Measurements from ENCODE around the gene SENP7. TPM values are rescaled to one million over a fixed set of nuclear protein-coding genes. Genes with fewer than 3 reads are reported as not detected.

Gene SENP7
- total and polyA plus RNA-seq, 2 experiments from 2014 or later: 5.0 to 9.0 TPM

- Mint-ChIP-seq H3K36me3 (ENCODE audit: low read depth) (peaks cover 38% of the 10 kb centered on the region), H3K27ac (no peak overlapping the region), H3K4me3 (no peak overlapping the region), H3K4me1 (peaks cover 17% of the 10 kb centered on the region; the same call in 2 of the 3 replicates), H3K27me3 (ENCODE audit: insufficient read depth, low read depth, poor library complexity) (peaks cover 3% of the 10 kb centered on the region), H3K9me3 (peaks cover 58% of the 10 kb centered on the region)
- no peaks in the 10 kb centered on the region for H3K27me3 ChIP-seq (ENCODE audit: insufficient read depth)
- H3K79me2 ChIP-seq (replicated peaks; ENCODE audit: insufficient read depth): no peaks in the 10 kb centered on the region
- TF ChIP-seq CREB1 (CRISPR knock-in tag; IDR thresholded peaks at IDR 0.05; ENCODE audit: low read depth) (no peak), REST (IDR thresholded peaks at IDR 0.05; ENCODE audit: unreplicated experiment) (no peak), NANOG (IDR thresholded peaks at IDR 0.05; ENCODE audit: borderline replicate concordance) (no peak), JUNB (IDR thresholded peaks at IDR 0.05; ENCODE audit: unreplicated experiment) (no peak), EZH2phosphoT487 (IDR thresholded peaks at IDR 0.05; ENCODE audit: unreplicated experiment) (no peak), ZNF114 (CRISPR knock-in tag; IDR thresholded peaks at IDR 0.05) (no peak), STAT1 (IDR thresholded peaks at IDR 0.05; ENCODE audit: unreplicated experiment) (no peak)
- H3K4me2 ChIP-seq: no peak overlapping the region
- H2AFZ ChIP-seq: no peak overlapping the region
- H3K36me3 ChIP-seq (ENCODE audit: insufficient read depth): no peaks in the 10 kb centered on the region
- no peak overlapping the region for H3K4me3 ChIP-seq
- ATAC-seq (no peak), DNase-seq (ENCODE audit: low spot score) (no peak)
- H3K4me1 ChIP-seq (ENCODE audit: insufficient read depth): peaks cover 17% of the 10 kb centered on the region
- no peaks in the 10 kb centered on the region for H4K20me1 ChIP-seq (replicated peaks; ENCODE audit: insufficient read depth)
- no peaks in the 10 kb centered on the region for H3F3A ChIP-seq (replicated peaks; ENCODE audit: low read depth)
- H3K9me2 ChIP-seq (ENCODE audit: insufficient read depth): peaks cover 2% of the 10 kb centered on the region; the same call in 1 of the 2 replicates
- H3K27ac ChIP-seq (ENCODE audit: low read depth): no peak overlapping the region
These were observed 14.9 kb upstream of the SENP7 start for GRCh38 chr3:101527906-101528305.

GRCh38 chr3:101527441-101527840 is 14.4 kb upstream of the SENP7 start:
- Histone ChIP-seq H3K27me3 (ENCODE audit: insufficient read depth) (no peaks in the 10 kb centered on the region), H4K20me1 (replicated peaks; ENCODE audit: insufficient read depth) (no peaks in the 10 kb centered on the region), H3K4me1 (ENCODE audit: insufficient read depth) (peaks cover 17% of the 10 kb centered on the region), H2AFZ (no peak overlapping the region), H3K9me2 (ENCODE audit: insufficient read depth) (peaks cover 2% of the 10 kb centered on the region; the same call in 1 of the 2 replicates), H3K4me3 (no peak overlapping the region), H3K4me2 (no peak overlapping the region), H3K27ac (ENCODE audit: low read depth) (no peak overlapping the region), H3F3A (replicated peaks; ENCODE audit: low read depth) (no peaks in the 10 kb centered on the region), H3K36me3 (ENCODE audit: insufficient read depth) (no peaks in the 10 kb centered on the region), H3K79me2 (replicated peaks; ENCODE audit: insufficient read depth) (no peaks in the 10 kb centered on the region)
- H3K4me1 Mint-ChIP-seq: peaks cover 16% of the 10 kb centered on the region; the same call in 2 of the 3 replicates
- peaks cover 58% of the 10 kb centered on the region for H3K9me3 Mint-ChIP-seq
- no peak for DNase-seq (ENCODE audit: low spot score)
- ATAC-seq: no peak
- H3K36me3 Mint-ChIP-seq (ENCODE audit: low read depth): peaks cover 38% of the 10 kb centered on the region
- no peak overlapping the region for H3K4me3 Mint-ChIP-seq
- H3K27ac Mint-ChIP-seq: no peak overlapping the region
- TF ChIP-seq ETS1 (IDR thresholded peaks at IDR 0.05) (no peak), ZNF331 (CRISPR knock-in tag; IDR thresholded peaks at IDR 0.05; ENCODE audit: low read depth) (no peak), ZNF462 (CRISPR knock-in tag; IDR thresholded peaks at IDR 0.05) (no peak)
- peaks cover 3% of the 10 kb centered on the region for H3K27me3 Mint-ChIP-seq (ENCODE audit: insufficient read depth, low read depth, poor library complexity)
